ENCODE results near the gene OLFML1. TPM values are rescaled to one million over a fixed set of nuclear protein-coding genes. Genes with fewer than 3 reads are reported as not detected.

Gene OLFML1
- total RNA-seq, 1 experiment from 2014 or later: not detected

DNA sequence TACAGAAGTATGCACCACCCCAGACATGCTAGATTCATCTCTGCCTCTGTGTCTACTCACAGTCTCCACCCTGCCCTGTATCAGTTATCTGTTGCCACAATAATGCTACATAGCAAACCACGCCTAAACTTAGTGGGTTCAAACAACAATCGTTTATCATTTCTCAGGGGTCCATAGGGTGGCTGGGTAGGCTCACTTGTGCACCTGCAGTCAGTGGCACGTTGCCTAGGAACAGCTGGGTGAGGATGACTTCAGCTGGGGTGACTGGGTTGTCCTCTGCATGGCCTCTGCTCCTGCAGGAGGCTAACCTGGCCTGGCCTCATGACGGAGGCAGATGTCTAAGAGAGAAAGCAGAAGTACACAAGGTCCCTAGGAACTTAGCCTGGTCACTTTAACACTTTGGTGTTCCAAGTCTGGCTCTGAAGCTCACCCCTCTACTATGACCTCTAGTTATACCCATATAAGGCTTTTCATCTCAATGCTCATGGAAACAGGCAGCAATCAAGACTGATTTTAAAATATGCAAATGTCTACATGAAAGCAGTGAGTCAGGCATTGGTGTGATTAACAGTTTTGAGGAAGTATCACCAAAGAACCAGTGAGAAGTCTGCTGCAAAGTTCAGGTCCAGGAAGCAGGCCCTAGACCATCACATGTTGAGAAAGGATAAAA, 10.7 kb downstream of the OLFML1 start:
- intact Hi-C loops (cut with micrococcal nuclease): no loop called here
- Histone ChIP-seq H3K4me1 (ENCODE audit: insufficient read depth, low read length) (no peaks in the 10 kb centered on the region), H3K4me3 (ENCODE audit: low read length) (no peak overlapping the region), H3K9me3 (ENCODE audit: low read length) (no peaks in the 10 kb centered on the region), H4K20me1 (ENCODE audit: low read length) (no peaks in the 10 kb centered on the region), H3K27ac (ENCODE audit: low read length) (no peak overlapping the region), H3K9me2 (replicated peaks; ENCODE audit: low read length) (no peaks in the 10 kb centered on the region), H3F3A (ENCODE audit: low read length, unreplicated experiment) (no peaks in the 10 kb centered on the region), H3K79me2 (ENCODE audit: low read length) (no peaks in the 10 kb centered on the region), H3K27me3 (ENCODE audit: low read length) (peaks cover 33% of the 10 kb centered on the region), H3K9ac (ENCODE audit: low read length) (no peak overlapping the region), H3K4me2 (ENCODE audit: low read length) (no peak overlapping the region), H3K36me3 (ENCODE audit: low read depth, low read length) (no peaks in the 10 kb centered on the region), H2AFZ (ENCODE audit: low read length) (no peak overlapping the region)
- no peak for ATAC-seq
- TF ChIP-seq EZH2 (IDR thresholded peaks at IDR 0.05; ENCODE audit: low read length, unreplicated experiment) (no peak), EZH2phosphoT487 (IDR thresholded peaks at IDR 0.05; ENCODE audit: borderline replicate concordance, low read length) (no peak)
- TF ChIP-seq, protein P1, sequence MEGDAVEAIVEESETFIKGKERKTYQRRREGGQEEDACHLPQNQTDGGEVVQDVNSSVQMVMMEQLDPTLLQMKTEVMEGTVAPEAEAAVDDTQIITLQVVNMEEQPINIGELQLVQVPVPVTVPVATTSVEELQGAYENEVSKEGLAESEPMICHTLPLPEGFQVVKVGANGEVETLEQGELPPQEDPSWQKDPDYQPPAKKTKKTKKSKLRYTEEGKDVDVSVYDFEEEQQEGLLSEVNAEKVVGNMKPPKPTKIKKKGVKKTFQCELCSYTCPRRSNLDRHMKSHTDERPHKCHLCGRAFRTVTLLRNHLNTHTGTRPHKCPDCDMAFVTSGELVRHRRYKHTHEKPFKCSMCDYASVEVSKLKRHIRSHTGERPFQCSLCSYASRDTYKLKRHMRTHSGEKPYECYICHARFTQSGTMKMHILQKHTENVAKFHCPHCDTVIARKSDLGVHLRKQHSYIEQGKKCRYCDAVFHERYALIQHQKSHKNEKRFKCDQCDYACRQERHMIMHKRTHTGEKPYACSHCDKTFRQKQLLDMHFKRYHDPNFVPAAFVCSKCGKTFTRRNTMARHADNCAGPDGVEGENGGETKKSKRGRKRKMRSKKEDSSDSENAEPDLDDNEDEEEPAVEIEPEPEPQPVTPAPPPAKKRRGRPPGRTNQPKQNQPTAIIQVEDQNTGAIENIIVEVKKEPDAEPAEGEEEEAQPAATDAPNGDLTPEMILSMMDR (conservative IDR thresholded peaks at IDR 0.05; ENCODE audit: low read depth, low read length): no peak
- CTCF ChIA-PET: no interaction called here
- no peak for DNase-seq
- POLR2A ChIA-PET (ENCODE audit: unreplicated experiment): interaction anchor here (0.6 kb wide), 1 partner anchor 475 kb away, joined by 3 read pairs; no protein-coding TSS in a partner anchor
- no TSS peak for BruUV-seq (replicated peaks)

DNA sequence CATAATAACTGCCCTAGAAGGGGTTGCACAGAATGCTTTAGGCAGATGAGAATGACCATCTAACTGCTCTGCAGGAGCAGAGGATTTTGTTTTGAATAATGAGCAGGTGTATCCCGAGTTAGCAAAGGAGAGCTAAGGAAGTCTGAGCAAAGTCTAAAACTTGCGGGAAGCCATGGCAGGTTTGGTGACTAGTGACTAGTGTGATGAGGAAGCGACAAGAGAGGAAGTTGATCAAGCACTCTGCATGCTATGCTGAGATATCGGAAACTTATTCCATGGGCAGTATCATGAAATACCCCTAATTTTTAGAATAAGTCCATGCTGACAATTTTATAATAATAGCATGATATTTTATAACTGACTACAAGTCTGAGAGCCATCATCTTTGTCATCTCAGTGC, 12.9 kb downstream of the OLFML1 start:
- intact Hi-C loops (cut with micrococcal nuclease): no loop called here
- no peaks in the 10 kb centered on the region for H3K36me3 ChIP-seq (ENCODE audit: low read depth, low read length)
- H3K27ac ChIP-seq (ENCODE audit: low read length): no peak overlapping the region
- TF ChIP-seq, protein P1 (conservative IDR thresholded peaks at IDR 0.05; ENCODE audit: low read depth, low read length): no peak
- no peak for TF ChIP-seq EZH2 (IDR thresholded peaks at IDR 0.05; ENCODE audit: low read length, unreplicated experiment)
- no peak for TF ChIP-seq EZH2phosphoT487 (IDR thresholded peaks at IDR 0.05; ENCODE audit: borderline replicate concordance, low read length)
- no peaks in the 10 kb centered on the region for H3K79me2 ChIP-seq (ENCODE audit: low read length)
- ChIA-PET POLR2A (ENCODE audit: unreplicated experiment) (no interaction called here), CTCF (no interaction called here)
- no peak overlapping the region for H2AFZ ChIP-seq (ENCODE audit: low read length)
- H4K20me1 ChIP-seq (ENCODE audit: low read length): no peaks in the 10 kb centered on the region
- H3K9ac ChIP-seq (ENCODE audit: low read length): no peak overlapping the region
- no peaks in the 10 kb centered on the region for H3K9me2 ChIP-seq (replicated peaks; ENCODE audit: low read length)
- H3K4me1 ChIP-seq (ENCODE audit: insufficient read depth, low read length): no peaks in the 10 kb centered on the region
- no peaks in the 10 kb centered on the region for H3F3A ChIP-seq (ENCODE audit: low read length, unreplicated experiment)
- no peak overlapping the region for H3K4me2 ChIP-seq (ENCODE audit: low read length)
- DNase-seq (no peak), ATAC-seq (no peak)
- H3K4me3 ChIP-seq (ENCODE audit: low read length): no peak overlapping the region
- peaks cover 33% of the 10 kb centered on the region for H3K27me3 ChIP-seq (ENCODE audit: low read length)
- BruUV-seq (replicated peaks): no TSS peak
- H3K9me3 ChIP-seq (ENCODE audit: low read length): no peaks in the 10 kb centered on the region

- CTCF ChIA-PET: no interaction called here
- no peak overlapping the region for H3K4me2 ChIP-seq (ENCODE audit: low read length)
- H3K79me2 ChIP-seq (ENCODE audit: low read length): no peaks in the 10 kb centered on the region
- H3K36me3 ChIP-seq (ENCODE audit: low read depth, low read length): no peaks in the 10 kb centered on the region
- H3K9ac ChIP-seq (ENCODE audit: low read length): no peak overlapping the region
- H2AFZ ChIP-seq (ENCODE audit: low read length): no peak overlapping the region
- ATAC-seq: no peak
- H3F3A ChIP-seq (ENCODE audit: low read length, unreplicated experiment): no peaks in the 10 kb centered on the region
- intact Hi-C loops (cut with micrococcal nuclease): no loop called here
- DNase-seq: no peak
- no peaks in the 10 kb centered on the region for H3K4me1 ChIP-seq (ENCODE audit: insufficient read depth, low read length)
- no peaks in the 10 kb centered on the region for H3K9me3 ChIP-seq (ENCODE audit: low read length)
- H3K27ac ChIP-seq (ENCODE audit: low read length): no peak overlapping the region
- no TSS peak for BruUV-seq (replicated peaks)
- no peaks in the 10 kb centered on the region for H3K9me2 ChIP-seq (replicated peaks; ENCODE audit: low read length)
- H4K20me1 ChIP-seq (ENCODE audit: low read length): no peaks in the 10 kb centered on the region
- POLR2A ChIA-PET (ENCODE audit: unreplicated experiment): no interaction called here
- TF ChIP-seq EZH2 (IDR thresholded peaks at IDR 0.05; ENCODE audit: low read length, unreplicated experiment) (no peak), EZH2phosphoT487 (IDR thresholded peaks at IDR 0.05; ENCODE audit: borderline replicate concordance, low read length) (no peak)
- TF ChIP-seq, protein P1 (conservative IDR thresholded peaks at IDR 0.05; ENCODE audit: low read depth, low read length): no peak
- peaks cover 32% of the 10 kb centered on the region for H3K27me3 ChIP-seq (ENCODE audit: low read length)
- no peak overlapping the region for H3K4me3 ChIP-seq (ENCODE audit: low read length)
These were observed 13.8 kb downstream of the OLFML1 start for GRCh38 chr11:7499081-7499480.
